DOHH2 (cell line): ENCODE data around the gene GRM2.

Source experiments
- H3F3A ChIP-seq: fragments of 200-600 bp; sonication (generic), shearing (Covaris generic); 2 replicates; pipeline ENCODE4 v1.6.0; 2016; ENCODE audit warnings: antibody characterized with exemption, mild to moderate bottlenecking; ENCODE audit not compliant: control insufficient read depth, insufficient read depth
- H3K27ac ChIP-seq: fragments of 200-600 bp; sonication (generic); 2 replicates; pipeline ENCODE4 v1.5.1; 2014; ENCODE audit warnings: low read depth, mild to moderate bottlenecking, low read length, moderate library complexity
- H3K27me3 ChIP-seq: fragments of 200-600 bp; sonication (generic); 2 replicates; pipeline ENCODE4 v1.6.1; 2014; ENCODE audit warnings: mild to moderate bottlenecking, low read length, mixed read lengths; ENCODE audit not compliant: control insufficient read depth
- H3K36me3 ChIP-seq: fragments of 200-600 bp; sonication (generic); 2 replicates; pipeline ENCODE4 v1.6.1; 2014; ENCODE audit warnings: mild to moderate bottlenecking, low read length, moderate library complexity, mixed read lengths; ENCODE audit not compliant: control insufficient read depth
- H3K4me1 ChIP-seq: fragments of 200-600 bp; sonication (generic); 2 replicates; pipeline ENCODE4 v1.6.1; 2014; ENCODE audit warnings: mild to moderate bottlenecking, low read length, mixed read lengths; ENCODE audit not compliant: control insufficient read depth
- H3K4me2 ChIP-seq: fragments of 200-600 bp; sonication (generic); 2 replicates; pipeline ENCODE4 v1.6.0; 2014; ENCODE audit warnings: mild to moderate bottlenecking, low read length, moderate library complexity
- H3K4me3 ChIP-seq: fragments of 200-600 bp; sonication (generic); 2 replicates; pipeline ENCODE4 v1.5.1; 2014; ENCODE audit warnings: mild to moderate bottlenecking, low read length, mixed read lengths
- H3K79me2 ChIP-seq: fragments of 200-600 bp; sonication (generic); 2 replicates; pipeline ENCODE4 v1.6.1; 2014; ENCODE audit warnings: mild to moderate bottlenecking, low read length, mixed read lengths; ENCODE audit not compliant: control insufficient read depth
- H3K9me2 ChIP-seq: fragments of 200-600 bp; sonication (generic); replicated peaks from 2 replicates; pipeline ENCODE4 v1.6.1; 2014; ENCODE audit warnings: mild to moderate bottlenecking, low read length, mixed read lengths; ENCODE audit not compliant: control insufficient read depth
- H3K9me3 ChIP-seq: fragments of 200-600 bp; sonication (generic); 2 replicates; pipeline ENCODE4 v1.6.1; 2014; ENCODE audit warnings: antibody characterized with exemption, low read length, mixed read lengths; ENCODE audit not compliant: control insufficient read depth, insufficient read depth
- H4K20me1 ChIP-seq: fragments of 200-600 bp; sonication (generic); 2 replicates; pipeline ENCODE4 v1.6.0; 2014; ENCODE audit warnings: low read depth, mild to moderate bottlenecking, antibody characterized with exemption, low read length, moderate library complexity; ENCODE audit not compliant: control insufficient read depth, insufficient read depth
- EZH2phosphoT487 ChIP-seq: fragments of 200-600 bp; sonication (generic); IDR thresholded peaks from 2 replicates; pipeline ENCODE4 v1.6.1; 2017; ENCODE audit warnings: borderline replicate concordance, mild to moderate bottlenecking, antibody characterized with exemption, low read length, moderate library complexity, mixed read lengths
- TF ChIP-seq, protein P1 (sequence below): fragments of 200-600 bp; sonication (generic); IDR thresholded peaks from one replicate; pipeline ENCODE4 v1.5.1; 2014; ENCODE audit warnings: antibody characterized with exemption, mild to moderate bottlenecking, low read depth, low read length; ENCODE audit not compliant: poor library complexity, severe bottlenecking

GRM2 gene

DNA sequence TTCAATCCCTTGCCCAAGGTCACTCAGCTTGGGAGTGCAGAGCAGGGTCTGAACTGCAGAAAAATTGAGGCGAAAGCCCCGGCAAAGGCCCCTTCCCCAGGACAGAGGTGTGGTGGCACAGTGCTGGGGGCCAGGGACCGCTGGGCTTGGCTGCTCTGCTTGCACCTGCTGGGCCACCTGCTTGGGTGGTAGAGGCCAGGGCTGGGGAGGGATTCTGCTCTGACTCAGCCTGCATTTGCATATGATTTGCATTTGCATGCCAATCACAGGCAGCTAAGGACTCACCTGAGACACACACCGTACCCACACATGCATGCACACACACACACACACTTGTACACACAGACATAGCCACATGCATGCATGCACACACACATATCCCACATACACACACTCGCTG is 9.9 kb downstream of the GRM2 start:
- H3K79me2 ChIP-seq: no peaks in the 10 kb centered on the region
- H4K20me1 ChIP-seq: no peaks in the 10 kb centered on the region
- H3F3A ChIP-seq: peaks cover 3% of the 10 kb centered on the region; the same call in 1 of the 2 replicates
- no peaks in the 10 kb centered on the region for H3K36me3 ChIP-seq
- H3K27ac ChIP-seq: no peak overlapping the region
- TF ChIP-seq EZH2phosphoT487: no peak
- TF ChIP-seq, protein P1, sequence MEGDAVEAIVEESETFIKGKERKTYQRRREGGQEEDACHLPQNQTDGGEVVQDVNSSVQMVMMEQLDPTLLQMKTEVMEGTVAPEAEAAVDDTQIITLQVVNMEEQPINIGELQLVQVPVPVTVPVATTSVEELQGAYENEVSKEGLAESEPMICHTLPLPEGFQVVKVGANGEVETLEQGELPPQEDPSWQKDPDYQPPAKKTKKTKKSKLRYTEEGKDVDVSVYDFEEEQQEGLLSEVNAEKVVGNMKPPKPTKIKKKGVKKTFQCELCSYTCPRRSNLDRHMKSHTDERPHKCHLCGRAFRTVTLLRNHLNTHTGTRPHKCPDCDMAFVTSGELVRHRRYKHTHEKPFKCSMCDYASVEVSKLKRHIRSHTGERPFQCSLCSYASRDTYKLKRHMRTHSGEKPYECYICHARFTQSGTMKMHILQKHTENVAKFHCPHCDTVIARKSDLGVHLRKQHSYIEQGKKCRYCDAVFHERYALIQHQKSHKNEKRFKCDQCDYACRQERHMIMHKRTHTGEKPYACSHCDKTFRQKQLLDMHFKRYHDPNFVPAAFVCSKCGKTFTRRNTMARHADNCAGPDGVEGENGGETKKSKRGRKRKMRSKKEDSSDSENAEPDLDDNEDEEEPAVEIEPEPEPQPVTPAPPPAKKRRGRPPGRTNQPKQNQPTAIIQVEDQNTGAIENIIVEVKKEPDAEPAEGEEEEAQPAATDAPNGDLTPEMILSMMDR: no peak
- H3K27me3 ChIP-seq: no peaks in the 10 kb centered on the region
- H3K4me3 ChIP-seq: no peak overlapping the region
- H3K9me2 ChIP-seq: no peaks in the 10 kb centered on the region
- no peaks in the 10 kb centered on the region for H3K9me3 ChIP-seq
- H3K4me2 ChIP-seq: no peak overlapping the region
- H3K4me1 ChIP-seq: peaks cover 42% of the 10 kb centered on the region

DNA sequence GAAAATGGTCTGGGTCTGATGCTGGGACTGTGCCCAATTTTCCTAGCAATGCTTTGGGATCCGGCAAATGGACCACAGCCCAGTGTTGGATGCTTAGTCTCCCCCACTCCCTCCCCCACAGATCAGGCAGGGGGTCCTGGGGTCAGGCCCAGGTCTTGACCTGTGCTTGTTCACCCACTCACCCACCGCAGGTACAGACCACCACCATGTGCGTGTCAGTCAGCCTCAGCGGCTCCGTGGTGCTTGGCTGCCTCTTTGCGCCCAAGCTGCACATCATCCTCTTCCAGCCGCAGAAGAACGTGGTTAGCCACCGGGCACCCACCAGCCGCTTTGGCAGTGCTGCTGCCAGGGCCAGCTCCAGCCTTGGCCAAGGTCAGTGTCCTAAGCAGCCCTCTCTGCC is 10.6 kb downstream of the GRM2 start:
- H3K4me3 ChIP-seq: no peak overlapping the region
- no peaks in the 10 kb centered on the region for H3K79me2 ChIP-seq
- no peak overlapping the region for H3K27ac ChIP-seq
- TF ChIP-seq EZH2phosphoT487: no peak
- TF ChIP-seq, protein P1: no peak
- no peaks in the 10 kb centered on the region for H4K20me1 ChIP-seq
- no peaks in the 10 kb centered on the region for H3K36me3 ChIP-seq
- H3K4me2 ChIP-seq: no peak overlapping the region
- no peaks in the 10 kb centered on the region for H3K27me3 ChIP-seq
- peaks cover 48% of the 10 kb centered on the region for H3K4me1 ChIP-seq
- H3K9me2 ChIP-seq: no peaks in the 10 kb centered on the region
- H3K9me3 ChIP-seq: no peaks in the 10 kb centered on the region
- H3F3A ChIP-seq: peaks cover 5% of the 10 kb centered on the region; the same call in 1 of the 2 replicates

DNA sequence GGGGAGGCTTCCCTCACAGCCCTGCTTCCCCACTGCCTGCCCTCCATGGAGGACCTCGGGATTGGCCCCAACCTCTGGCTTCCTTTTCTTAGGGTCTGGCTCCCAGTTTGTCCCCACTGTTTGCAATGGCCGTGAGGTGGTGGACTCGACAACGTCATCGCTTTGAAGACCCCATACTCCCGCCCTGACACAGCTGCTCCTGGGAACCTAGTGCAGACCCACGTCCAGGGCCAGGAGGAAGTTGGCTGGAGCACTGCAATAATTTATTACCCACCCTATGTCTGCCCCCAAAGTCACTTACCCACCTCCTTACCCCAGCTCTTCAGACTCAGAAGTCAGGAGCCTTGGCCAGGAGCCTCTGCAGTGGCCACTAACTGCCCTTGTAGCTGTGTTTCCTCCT is 11.1 kb downstream of the GRM2 start:
- H3K4me3 ChIP-seq: no peak overlapping the region
- H3K4me1 ChIP-seq: peaks cover 48% of the 10 kb centered on the region
- H3K27me3 ChIP-seq: no peaks in the 10 kb centered on the region
- no peaks in the 10 kb centered on the region for H3K9me3 ChIP-seq
- no peaks in the 10 kb centered on the region for H3K36me3 ChIP-seq
- no peak overlapping the region for H3K4me2 ChIP-seq
- H3K27ac ChIP-seq: no peak overlapping the region
- H3F3A ChIP-seq: peaks cover 5% of the 10 kb centered on the region; the same call in 1 of the 2 replicates
- H3K9me2 ChIP-seq: no peaks in the 10 kb centered on the region
- TF ChIP-seq EZH2phosphoT487: no peak
- TF ChIP-seq, protein P1: no peak
- no peaks in the 10 kb centered on the region for H4K20me1 ChIP-seq
- no peaks in the 10 kb centered on the region for H3K79me2 ChIP-seq
